ENCODE measurements around the gene NTN1. TPM values are rescaled to one million over a fixed set of nuclear protein-coding genes. Genes with fewer than 3 reads are reported as not detected.

The NTN1 gene
- total RNA-seq, 1 donor from 2014 or later = 1.1 TPM

GRCh38 chr17:9028202-9028987 lies 7.1 kb downstream of the NTN1 start:
- Mint-ChIP-seq H3K4me3 (no peak overlapping the region), H3K9me3 (no peaks in the 10 kb centered on the region), H3K27me3 (peaks cover 60% of the 10 kb centered on the region), H3K4me1 (peaks cover 11% of the 10 kb centered on the region), H3K36me3 (ENCODE audit: low read depth) (no peaks in the 10 kb centered on the region), H3K27ac (no peak overlapping the region)
- ATAC-seq (ENCODE audit: low read depth) (no peak), DNase-seq (no peak)
- POLR2A ChIA-PET = no interaction called here
- CTCF ChIA-PET = no interaction called here
- TF ChIP-seq CTCF (IDR thresholded peaks at IDR 0.05) = no peak
- intact Hi-C loops (cut with micrococcal nuclease) = loop anchor here (10.0 kb wide), 1 partner anchor 394 kb away; the partner anchor contains the start of gene MYH10

- intact Hi-C loops (cut with micrococcal nuclease) = loop anchor here (10.0 kb wide), 1 partner anchor 394 kb away; the partner anchor contains the start of gene MYH10
- no peak overlapping the region for H3K27ac Mint-ChIP-seq
- H3K4me1 Mint-ChIP-seq = peaks cover 4% of the 10 kb centered on the region
- ATAC-seq (ENCODE audit: low read depth) (no peak), DNase-seq (no peak)
- peaks cover 56% of the 10 kb centered on the region for H3K27me3 Mint-ChIP-seq
- ChIA-PET POLR2A (no interaction called here), CTCF (no interaction called here)
- H3K4me3 Mint-ChIP-seq = no peak overlapping the region
- H3K9me3 Mint-ChIP-seq = no peaks in the 10 kb centered on the region
- H3K36me3 Mint-ChIP-seq (ENCODE audit: low read depth) = no peaks in the 10 kb centered on the region
- TF ChIP-seq CTCF (IDR thresholded peaks at IDR 0.05) = no peak
Observed at GRCh38 chr17:9028988-9029570, 7.8 kb downstream of the NTN1 start.

GRCh38 chr17:9032151-9032550 lies 10.8 kb downstream of the NTN1 start:
- ATAC-seq (ENCODE audit: low read depth) (no peak), DNase-seq (no peak)
- no peak overlapping the region for H3K27ac Mint-ChIP-seq
- H3K27me3 Mint-ChIP-seq = peaks cover 32% of the 10 kb centered on the region
- ChIA-PET POLR2A (no interaction called here), CTCF (no interaction called here)
- no peaks in the 10 kb centered on the region for H3K36me3 Mint-ChIP-seq (ENCODE audit: low read depth)
- no peak for TF ChIP-seq CTCF (IDR thresholded peaks at IDR 0.05)
- H3K4me1 Mint-ChIP-seq = no peaks in the 10 kb centered on the region
- no peaks in the 10 kb centered on the region for H3K9me3 Mint-ChIP-seq
- intact Hi-C loops (cut with micrococcal nuclease) = no loop called here
- no peak overlapping the region for H3K4me3 Mint-ChIP-seq

- no peak for DNase-seq
- peaks cover 29% of the 10 kb centered on the region for H3K27me3 Mint-ChIP-seq
- H3K4me3 Mint-ChIP-seq = no peak overlapping the region
- ChIA-PET POLR2A (no interaction called here), CTCF (no interaction called here)
- no peak for ATAC-seq (ENCODE audit: low read depth)
- intact Hi-C loops (cut with micrococcal nuclease) = no loop called here
- no peak for TF ChIP-seq CTCF (IDR thresholded peaks at IDR 0.05)
- no peaks in the 10 kb centered on the region for H3K4me1 Mint-ChIP-seq
- H3K36me3 Mint-ChIP-seq (ENCODE audit: low read depth) = no peaks in the 10 kb centered on the region
- H3K27ac Mint-ChIP-seq = no peak overlapping the region
- no peaks in the 10 kb centered on the region for H3K9me3 Mint-ChIP-seq
Observed at GRCh38 chr17:9032583-9032982, 11.3 kb downstream of the NTN1 start.

GRCh38 chr17:9035249-9035648 lies 13.9 kb downstream of the NTN1 start:
- Mint-ChIP-seq H3K27ac (no peak overlapping the region), H3K27me3 (peaks cover 13% of the 10 kb centered on the region), H3K36me3 (ENCODE audit: low read depth) (no peaks in the 10 kb centered on the region), H3K4me1 (no peaks in the 10 kb centered on the region), H3K4me3 (no peak overlapping the region), H3K9me3 (peaks cover 4% of the 10 kb centered on the region)
- CTCF ChIA-PET = no interaction called here
- ATAC-seq (ENCODE audit: low read depth) (no peak), DNase-seq (no peak)
- POLR2A ChIA-PET = no interaction called here
- TF ChIP-seq CTCF (IDR thresholded peaks at IDR 0.05) = no peak
- intact Hi-C loops (cut with micrococcal nuclease) = no loop called here
